ENCODE data around the gene CLIP3. TPM values are rescaled to one million over a fixed set of nuclear protein-coding genes. Genes with fewer than 3 reads are reported as not detected.

Gene CLIP3
- total and polyA plus RNA-seq, 2 of the 13 experiments (the other 11 are each of a cell fraction or from before 2014, with no cell fraction given): 0.15 to 1.2 TPM

GRCh38 chr19:36008336-36008978 lies 24.2 kb downstream of the CLIP3 start, which contains the start of gene SYNE4 (continued):
- TF ChIP-seq CEBPZ (IDR thresholded peaks at IDR 0.05; ENCODE audit: low read length): no peak
- no peak for TF ChIP-seq TBL1XR1 (IDR thresholded peaks at IDR 0.05; ENCODE audit: borderline replicate concordance, low read length, partially characterized antibody)
- TF ChIP-seq POLR2AphosphoS2 (IDR thresholded peaks at IDR 0.05; ENCODE audit: low read depth, low read length): no peak
- no peak for TF ChIP-seq MAFG (CRISPR knock-in tag; IDR thresholded peaks at IDR 0.05)
- no peak for TF ChIP-seq IRF1 (CRISPR knock-in tag; IDR thresholded peaks at IDR 0.05; ENCODE audit: low read depth)
- TF ChIP-seq SYNCRIP (IDR thresholded peaks at IDR 0.05; ENCODE audit: insufficient read depth, low read depth, low read length): no peak
- no peak for TF ChIP-seq GTF2F1 (IDR thresholded peaks at IDR 0.05; ENCODE audit: low read length)
- no peak for TF ChIP-seq ATF1 (CRISPR knock-in tag; IDR thresholded peaks at IDR 0.05)
- no peak for TF ChIP-seq ZNF512B (CRISPR knock-in tag; IDR thresholded peaks at IDR 0.05; ENCODE audit: borderline replicate concordance)
- no peak for TF ChIP-seq GRHL1 (CRISPR knock-in tag; conservative IDR thresholded peaks at IDR 0.05)
- no peak for TF ChIP-seq ZNF337 (CRISPR knock-in tag; IDR thresholded peaks at IDR 0.05; ENCODE audit: borderline replicate concordance, low read depth)
- TF ChIP-seq MLX (CRISPR knock-in tag; IDR thresholded peaks at IDR 0.05): no peak
- TF ChIP-seq TFE3 (CRISPR knock-in tag; IDR thresholded peaks at IDR 0.05): no peak
- TF ChIP-seq CBX2 (IDR thresholded peaks at IDR 0.05; ENCODE audit: low read depth, low read length): no peak
- TF ChIP-seq CBX2 (CRISPR knock-in tag; IDR thresholded peaks at IDR 0.05; ENCODE audit: low read depth): no peak
- no peak for TF ChIP-seq NFATC3 (CRISPR knock-in tag; IDR thresholded peaks at IDR 0.05)
- no peak; the same call in 1 of the 2 replicates for TF ChIP-seq ZNF160 (CRISPR knock-in tag; IDR thresholded peaks at IDR 0.05)
- TF ChIP-seq ZSCAN25 (CRISPR knock-in tag; IDR thresholded peaks at IDR 0.05): no peak

All from HepG2 (cell line).